Loucy (cell line): Measurements from ENCODE around the gene CDS1.

Source experiments
- H2AFZ ChIP-seq: fragments of 200-600 bp; sonication (generic); 2 replicates; pipeline ENCODE4 v1.6.0; 2016; ENCODE audit warnings: antibody characterized with exemption, mild to moderate bottlenecking, low read length, moderate library complexity
- H3F3A ChIP-seq: fragments of 200-600 bp; 2 replicates; pipeline ENCODE4 v1.6.0; 2016; ENCODE audit warnings: antibody characterized with exemption, low read depth, mild to moderate bottlenecking
- H3K27me3 ChIP-seq: fragments of 200-600 bp; sonication (generic); 2 replicates; pipeline ENCODE4 v1.6.1; 2014; ENCODE audit warnings: low read length, mild to moderate bottlenecking; ENCODE audit not compliant: insufficient read depth, poor library complexity, severe bottlenecking
- H3K36me3 ChIP-seq: fragments of 200-600 bp; sonication (generic); 2 replicates; pipeline ENCODE4 v1.6.1; 2016; ENCODE audit warnings: low read length; ENCODE audit not compliant: insufficient read depth
- H3K4me1 ChIP-seq: fragments of 200-600 bp; sonication (generic); 2 replicates; pipeline ENCODE4 v1.5.1; 2014; ENCODE audit warnings: low read length, mild to moderate bottlenecking; ENCODE audit not compliant: insufficient read depth, poor library complexity, severe bottlenecking
- H3K4me2 ChIP-seq: fragments of 200-600 bp; sonication (generic); 2 replicates; pipeline ENCODE4 v1.6.0; 2014; ENCODE audit warnings: antibody characterized with exemption, low read length, low read depth, mild to moderate bottlenecking; ENCODE audit not compliant: poor library complexity, severe bottlenecking
- H3K4me3 ChIP-seq: fragments of 200-600 bp; sonication (generic); 2 replicates; pipeline ENCODE4 v1.5.1; 2014; ENCODE audit warnings: low read length, mild to moderate bottlenecking, mixed read lengths; ENCODE audit not compliant: poor library complexity, severe bottlenecking
- H3K79me2 ChIP-seq: fragments of 200-600 bp; sonication (generic); 2 replicates; pipeline ENCODE4 v1.6.1; 2014; ENCODE audit warnings: low read length; ENCODE audit not compliant: insufficient read depth
- H3K9ac ChIP-seq: fragments of 200-600 bp; sonication (generic); 2 replicates; pipeline ENCODE4 v1.6.0; 2014; ENCODE audit warnings: mild to moderate bottlenecking, low read depth, low read length, moderate library complexity; ENCODE audit not compliant: poor library complexity, severe bottlenecking
- H3K9me2 ChIP-seq: fragments of 200-600 bp; sonication (generic); replicated peaks from 2 replicates; pipeline ENCODE4 v1.6.1; 2016; ENCODE audit warnings: low read depth, low read length, mixed read lengths
- H3K9me3 ChIP-seq: fragments of 200-600 bp; sonication (generic); 2 replicates; pipeline ENCODE4 v1.6.1; 2014; ENCODE audit warnings: mild to moderate bottlenecking, antibody characterized with exemption, low read length, low read depth; ENCODE audit not compliant: insufficient read depth
- H4K20me1 ChIP-seq: fragments of 200-600 bp; sonication (generic); 2 replicates; pipeline ENCODE4 v1.6.0; 2014; ENCODE audit warnings: antibody characterized with exemption, low read length, mild to moderate bottlenecking; ENCODE audit not compliant: insufficient read depth, poor library complexity, severe bottlenecking
- CTCF ChIP-seq: fragments of 200-600 bp; sonication (generic); conservative IDR thresholded peaks from 2 replicates; pipeline ENCODE4 v1.5.1; 2014; ENCODE audit warnings: mild to moderate bottlenecking, antibody characterized with exemption, low read length
- EZH2phosphoT487 ChIP-seq: fragments of 200-600 bp; IDR thresholded peaks from 2 replicates; pipeline ENCODE4 v1.6.1; 2018; ENCODE audit warnings: antibody characterized with exemption, mild to moderate bottlenecking, moderate library complexity, borderline replicate concordance

The CDS1 gene

GRCh38 chr4:84597450-84597849, 14.5 kb downstream of the CDS1 start:
- H3K4me3 ChIP-seq = no peak overlapping the region
- no peaks in the 10 kb centered on the region for H3K9me2 ChIP-seq
- no peaks in the 10 kb centered on the region for H3K79me2 ChIP-seq
- TF ChIP-seq CTCF = no peak
- no peak for TF ChIP-seq EZH2phosphoT487
- H3K4me1 ChIP-seq = no peaks in the 10 kb centered on the region
- H3K36me3 ChIP-seq = no peaks in the 10 kb centered on the region
- H3K27me3 ChIP-seq = no peaks in the 10 kb centered on the region
- H3K9ac ChIP-seq = no peak overlapping the region
- no peaks in the 10 kb centered on the region for H3K9me3 ChIP-seq
- no peaks in the 10 kb centered on the region for H3F3A ChIP-seq
- H2AFZ ChIP-seq = no peak overlapping the region
- no peak overlapping the region for H3K4me2 ChIP-seq
- no peaks in the 10 kb centered on the region for H4K20me1 ChIP-seq

DNA sequence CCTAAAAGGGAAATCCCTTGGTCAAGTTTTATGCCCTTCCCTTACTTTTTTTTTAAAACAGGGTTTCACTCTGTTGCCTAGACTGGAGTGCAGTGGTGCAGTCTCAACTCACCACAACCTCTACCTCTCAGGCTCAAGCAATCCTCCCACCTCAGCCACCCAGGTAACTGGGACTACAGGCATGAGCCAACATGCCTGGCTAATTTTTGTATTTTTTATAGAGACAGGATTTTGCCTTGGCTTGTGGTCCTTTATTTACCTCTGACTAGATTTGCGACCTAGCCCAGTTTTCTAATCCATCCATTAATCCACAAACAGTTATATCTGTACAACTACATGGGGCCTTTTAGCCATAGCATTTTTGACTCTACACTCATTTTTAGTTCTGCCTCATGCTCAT, 23.7 kb downstream of the CDS1 start:
- Histone ChIP-seq H2AFZ (no peak overlapping the region), H3K9me2 (no peaks in the 10 kb centered on the region), H3K9ac (no peak overlapping the region), H3K4me3 (no peak overlapping the region), H4K20me1 (no peaks in the 10 kb centered on the region), H3K4me2 (no peak overlapping the region), H3K4me1 (no peaks in the 10 kb centered on the region), H3K36me3 (no peaks in the 10 kb centered on the region), H3F3A (no peaks in the 10 kb centered on the region), H3K9me3 (no peaks in the 10 kb centered on the region), H3K79me2 (no peaks in the 10 kb centered on the region), H3K27me3 (no peaks in the 10 kb centered on the region)
- TF ChIP-seq CTCF (no peak), EZH2phosphoT487 (no peak)

DNA sequence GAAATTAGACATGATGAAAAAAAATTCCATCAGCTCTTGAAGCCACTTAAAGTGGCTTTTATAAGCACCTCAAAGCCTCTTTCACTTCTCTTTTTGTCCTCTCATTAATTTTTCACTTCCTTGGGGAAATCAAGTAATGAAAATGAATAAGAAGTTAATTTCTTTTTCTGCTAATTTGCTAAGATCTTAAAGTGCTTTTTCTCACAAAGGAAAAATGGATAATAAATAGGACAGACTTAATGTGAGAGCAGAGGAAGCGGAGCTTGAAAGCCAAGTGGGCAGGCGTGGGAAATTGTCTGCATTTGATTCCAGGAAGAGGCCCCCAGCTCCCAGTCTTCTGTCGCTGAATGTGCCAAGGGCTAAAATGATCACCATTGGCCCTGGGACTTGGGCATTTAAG, 28.6 kb downstream of the CDS1 start:
- H3K9me3 ChIP-seq = no peaks in the 10 kb centered on the region
- no peaks in the 10 kb centered on the region for H3K79me2 ChIP-seq
- no peaks in the 10 kb centered on the region for H3K27me3 ChIP-seq
- H3F3A ChIP-seq = no peaks in the 10 kb centered on the region
- no peaks in the 10 kb centered on the region for H3K36me3 ChIP-seq
- TF ChIP-seq CTCF (no peak), EZH2phosphoT487 (no peak)
- no peak overlapping the region for H3K4me3 ChIP-seq
- H3K9me2 ChIP-seq = no peaks in the 10 kb centered on the region
- H3K4me1 ChIP-seq = no peaks in the 10 kb centered on the region
- no peak overlapping the region for H3K4me2 ChIP-seq
- H3K9ac ChIP-seq = no peak overlapping the region
- H4K20me1 ChIP-seq = no peaks in the 10 kb centered on the region
- H2AFZ ChIP-seq = no peak overlapping the region
